ENCODE results near the gene MYMX. TPM values are rescaled to one million over a fixed set of nuclear protein-coding genes. Genes with fewer than 3 reads are reported as not detected.
A peak's percentile ranks its signal among the peaks of the same experiment; 100 is the strongest.

MYMX gene
- total RNA-seq, 1 donor from 2014 or later, result not detected

DNA sequence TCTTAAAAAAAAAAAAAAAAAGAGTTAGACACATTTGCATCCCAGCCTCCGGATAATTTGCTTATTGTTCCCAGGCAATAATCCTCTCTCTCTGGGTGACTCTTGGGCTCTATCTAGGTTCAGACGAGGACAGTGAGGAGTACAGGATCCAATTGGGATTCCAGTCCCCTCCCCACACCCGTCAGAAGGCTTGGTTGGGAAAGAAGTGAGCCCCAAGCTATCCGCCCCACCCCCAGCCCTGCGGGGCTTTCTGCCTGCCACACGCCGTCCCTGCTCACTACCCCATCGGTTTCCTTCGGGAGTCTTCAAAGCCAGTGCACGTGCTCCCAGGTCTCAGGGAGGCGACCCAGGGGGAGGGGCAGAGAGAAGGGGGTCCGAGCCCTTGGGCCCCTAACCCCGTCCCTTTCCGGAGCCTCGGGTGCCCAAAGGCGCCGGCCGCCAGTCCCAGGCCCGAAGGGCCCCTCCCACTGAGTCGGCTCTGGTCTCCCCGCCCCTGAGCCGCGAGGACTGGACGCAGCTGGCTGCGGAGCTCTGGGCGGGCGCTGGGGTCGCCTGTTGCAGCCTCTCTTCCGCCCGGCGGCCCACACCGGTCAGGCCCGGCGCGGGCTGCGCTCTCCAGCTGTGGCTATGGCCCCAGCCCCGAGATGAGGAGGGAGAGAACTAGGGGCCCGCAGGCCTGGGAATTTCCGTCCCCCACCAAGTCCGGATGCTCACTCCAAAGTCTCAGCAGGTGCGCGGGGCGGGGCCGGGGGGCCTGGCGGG lies 2.5 kb downstream of the MYMX start:
- H3K4me2 ChIP-seq (ENCODE audit: low read length), result peak overlapping the region; percentile 84
- H3K27ac ChIP-seq (ENCODE audit: low read depth, low read length), result no peak overlapping the region
- H3K36me3 ChIP-seq (ENCODE audit: insufficient read depth, low read length), result no peaks in the 10 kb centered on the region
- Mint-ChIP-seq H3K9me3 (ENCODE audit: unreplicated experiment) (no peaks in the 10 kb centered on the region), H3K4me1 (ENCODE audit: low read depth, unreplicated experiment) (peaks cover 21% of the 10 kb centered on the region), H3K27ac (ENCODE audit: unreplicated experiment) (no peak overlapping the region), H3K27me3 (ENCODE audit: low read depth, unreplicated experiment) (peaks cover 21% of the 10 kb centered on the region), H3K4me3 (ENCODE audit: unreplicated experiment) (peak overlapping the region; percentile 74), H3K36me3 (ENCODE audit: low read depth, unreplicated experiment) (no peaks in the 10 kb centered on the region)
- no peaks in the 10 kb centered on the region for H3K79me2 ChIP-seq (ENCODE audit: insufficient read depth, low read length)
- no peak for TF ChIP-seq EZH2 (IDR thresholded peaks at IDR 0.05; ENCODE audit: insufficient read depth, low read length)
- TF ChIP-seq, protein P1, sequence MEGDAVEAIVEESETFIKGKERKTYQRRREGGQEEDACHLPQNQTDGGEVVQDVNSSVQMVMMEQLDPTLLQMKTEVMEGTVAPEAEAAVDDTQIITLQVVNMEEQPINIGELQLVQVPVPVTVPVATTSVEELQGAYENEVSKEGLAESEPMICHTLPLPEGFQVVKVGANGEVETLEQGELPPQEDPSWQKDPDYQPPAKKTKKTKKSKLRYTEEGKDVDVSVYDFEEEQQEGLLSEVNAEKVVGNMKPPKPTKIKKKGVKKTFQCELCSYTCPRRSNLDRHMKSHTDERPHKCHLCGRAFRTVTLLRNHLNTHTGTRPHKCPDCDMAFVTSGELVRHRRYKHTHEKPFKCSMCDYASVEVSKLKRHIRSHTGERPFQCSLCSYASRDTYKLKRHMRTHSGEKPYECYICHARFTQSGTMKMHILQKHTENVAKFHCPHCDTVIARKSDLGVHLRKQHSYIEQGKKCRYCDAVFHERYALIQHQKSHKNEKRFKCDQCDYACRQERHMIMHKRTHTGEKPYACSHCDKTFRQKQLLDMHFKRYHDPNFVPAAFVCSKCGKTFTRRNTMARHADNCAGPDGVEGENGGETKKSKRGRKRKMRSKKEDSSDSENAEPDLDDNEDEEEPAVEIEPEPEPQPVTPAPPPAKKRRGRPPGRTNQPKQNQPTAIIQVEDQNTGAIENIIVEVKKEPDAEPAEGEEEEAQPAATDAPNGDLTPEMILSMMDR (IDR thresholded peaks at IDR 0.05; ENCODE audit: insufficient read depth, low read depth, low read length), result no peak
- peak; percentile 29 for DNase-seq (ENCODE audit: low read depth)
- peaks cover 2% of the 10 kb centered on the region for H3K27me3 ChIP-seq (ENCODE audit: insufficient read depth, low read length)
- no peaks in the 10 kb centered on the region for H3K9me3 ChIP-seq (ENCODE audit: insufficient read depth, low read depth, low read length)
- H3K9ac ChIP-seq (ENCODE audit: low read length), result peak overlapping the region; percentile 28
- peak overlapping the region; percentile 83 for H2AFZ ChIP-seq (ENCODE audit: low read depth, low read length)
- H3K4me1 ChIP-seq (ENCODE audit: insufficient read depth, low read length), result peaks cover 39% of the 10 kb centered on the region
- peak overlapping the region; percentile 51 for H3K4me3 ChIP-seq (ENCODE audit: insufficient read depth, low read depth, low read length)
- H4K20me1 ChIP-seq (ENCODE audit: insufficient read depth, low read length), result peaks cover under 1% of the 10 kb centered on the region
- no peak for FAIRE-seq

DNA sequence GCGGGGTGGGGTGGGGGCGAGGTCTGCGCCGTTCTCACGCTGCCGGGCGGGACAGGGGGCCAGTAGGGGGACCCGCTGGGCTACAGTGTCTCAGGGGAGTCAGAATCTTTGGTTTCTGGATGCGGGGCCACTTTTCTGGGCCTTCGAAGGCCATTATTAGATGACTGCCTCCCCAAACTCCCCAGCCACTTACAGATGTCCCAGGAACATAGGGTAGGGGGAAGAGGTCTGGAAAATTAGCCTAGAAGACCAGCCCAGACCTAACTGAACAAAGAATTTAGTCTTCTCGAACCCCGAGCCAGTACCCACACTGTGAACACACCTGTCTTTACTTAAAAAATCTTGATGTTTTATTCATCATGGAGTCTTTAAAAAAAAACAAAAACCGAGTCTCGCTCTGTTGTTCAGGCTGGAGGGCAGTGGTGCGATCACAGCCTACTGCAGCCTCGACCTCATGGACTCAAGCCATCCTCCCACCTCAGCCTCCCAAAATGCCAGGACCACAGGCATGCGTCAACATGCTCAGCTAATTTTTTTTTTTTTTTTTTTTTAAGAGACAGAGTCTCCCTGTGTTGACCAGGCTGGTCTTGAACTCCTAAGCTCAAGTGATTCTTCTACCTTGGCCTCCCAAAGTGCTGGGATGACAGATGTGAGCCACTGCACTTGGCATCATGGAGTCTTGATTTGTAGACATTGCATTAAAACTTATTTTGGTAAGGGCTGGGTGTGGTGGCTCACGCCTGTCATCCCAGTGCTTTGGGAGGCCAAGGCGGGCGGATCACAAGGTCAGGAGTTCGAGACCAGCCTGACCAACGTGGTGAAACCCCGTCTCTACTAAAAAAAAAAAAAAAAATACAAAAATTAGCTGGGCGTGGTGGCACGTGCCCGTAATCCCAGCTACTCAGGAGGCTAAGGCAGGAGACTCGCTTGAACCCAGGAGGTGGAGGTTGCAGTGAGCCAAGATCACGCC lies 3.4 kb downstream of the MYMX start:
- Histone ChIP-seq H3K4me2 (ENCODE audit: low read length) (no peak overlapping the region), H2AFZ (ENCODE audit: low read depth, low read length) (no peak overlapping the region), H3K9me3 (ENCODE audit: insufficient read depth, low read depth, low read length) (no peaks in the 10 kb centered on the region), H3K9ac (ENCODE audit: low read length) (no peak overlapping the region), H3K4me1 (ENCODE audit: insufficient read depth, low read length) (peaks cover 43% of the 10 kb centered on the region), H3K36me3 (ENCODE audit: insufficient read depth, low read length) (no peaks in the 10 kb centered on the region), H3K4me3 (ENCODE audit: insufficient read depth, low read depth, low read length) (no peak overlapping the region), H3K27ac (ENCODE audit: low read depth, low read length) (no peak overlapping the region), H4K20me1 (ENCODE audit: insufficient read depth, low read length) (peaks cover 9% of the 10 kb centered on the region), H3K27me3 (ENCODE audit: insufficient read depth, low read length) (no peaks in the 10 kb centered on the region), H3K79me2 (ENCODE audit: insufficient read depth, low read length) (no peaks in the 10 kb centered on the region)
- H3K36me3 Mint-ChIP-seq (ENCODE audit: low read depth, unreplicated experiment), result no peaks in the 10 kb centered on the region
- H3K27me3 Mint-ChIP-seq (ENCODE audit: low read depth, unreplicated experiment), result peaks cover 12% of the 10 kb centered on the region
- TF ChIP-seq EZH2 (IDR thresholded peaks at IDR 0.05; ENCODE audit: insufficient read depth, low read length), result no peak
- TF ChIP-seq, protein P1 (IDR thresholded peaks at IDR 0.05; ENCODE audit: insufficient read depth, low read depth, low read length), result no peak
- FAIRE-seq (no peak), DNase-seq (ENCODE audit: low read depth) (no peak)
- H3K27ac Mint-ChIP-seq (ENCODE audit: unreplicated experiment), result no peak overlapping the region
- H3K9me3 Mint-ChIP-seq (ENCODE audit: unreplicated experiment), result no peaks in the 10 kb centered on the region
- peaks cover 26% of the 10 kb centered on the region for H3K4me1 Mint-ChIP-seq (ENCODE audit: low read depth, unreplicated experiment)
- peak overlapping the region; percentile 60 for H3K4me3 Mint-ChIP-seq (ENCODE audit: unreplicated experiment)
